Cardiac muscle cell (in vitro differentiated cells and primary cell): Measurements from ENCODE around the gene FNDC1. TPM values are rescaled to one million over a fixed set of nuclear protein-coding genes. Genes with fewer than 3 reads are reported as not detected.

Experiments
- DNase-seq, 2 donors: peaks; one replicate each; pipeline versions ENCODE4 v3.0.0 to v3.0.0-alpha.2; 2010 to 2017; ENCODE audit warnings: low read depth in 1 of 2, low spot score in 1 of 2
- H3K27ac ChIP-seq: fragments of 200-600 bp; sonication (generic); 2 replicates; pipeline ENCODE4 v1.5.1; 2016
- H3K27me3 ChIP-seq: fragments of 200-600 bp; sonication (generic); 2 replicates; pipeline ENCODE4 v1.6.0; 2016; ENCODE audit warnings: control low read depth
- H3K36me3 ChIP-seq: fragments of 200-600 bp; sonication (generic); 2 replicates; pipeline ENCODE4 v1.5.1; 2016; ENCODE audit warnings: control low read depth
- H3K4me1 ChIP-seq: fragments of 200-600 bp; sonication (generic); 2 replicates; pipeline ENCODE4 v1.8.1; 2017; ENCODE audit warnings: low read depth, mild to moderate bottlenecking, mixed run types
- H3K4me3 ChIP-seq: fragments of 200-600 bp; sonication (generic); 2 replicates; pipeline ENCODE4 v1.5.1; 2016; ENCODE audit warnings: mild to moderate bottlenecking
- H3K9me3 ChIP-seq: fragments of 200-600 bp; sonication (generic); 2 replicates; pipeline ENCODE4 v1.5.1; 2017; ENCODE audit warnings: low read depth, mild to moderate bottlenecking, control low read depth
- polyA plus RNA-seq: library from polyadenylated mRNA; unstranded; fragments of >200 nt; fragmentation: Nextera tagmentation; extraction: Ambion mirVana; gene quantifications from 2 replicates; pipeline ENCODE4 v1.2.1, GENCODE V29; 2016
- total RNA-seq: library from RNA; depleted of rRNA; stranded (reverse); fragments of >200 nt; gene quantifications from 2 replicates; pipeline ENCODE4 v1.2.3, GENCODE V29; 2016
- TF ChIP-seq, protein P1 (sequence below): IDR thresholded peaks from 2 replicates; pipeline ENCODE4 v1.5.1; 2012; ENCODE audit warnings: low read depth, mild to moderate bottlenecking, low read length

FNDC1 gene
- total and polyA plus RNA-seq, 2 experiments from 2014 or later = 0.30 TPM; not detected in 1

DNA sequence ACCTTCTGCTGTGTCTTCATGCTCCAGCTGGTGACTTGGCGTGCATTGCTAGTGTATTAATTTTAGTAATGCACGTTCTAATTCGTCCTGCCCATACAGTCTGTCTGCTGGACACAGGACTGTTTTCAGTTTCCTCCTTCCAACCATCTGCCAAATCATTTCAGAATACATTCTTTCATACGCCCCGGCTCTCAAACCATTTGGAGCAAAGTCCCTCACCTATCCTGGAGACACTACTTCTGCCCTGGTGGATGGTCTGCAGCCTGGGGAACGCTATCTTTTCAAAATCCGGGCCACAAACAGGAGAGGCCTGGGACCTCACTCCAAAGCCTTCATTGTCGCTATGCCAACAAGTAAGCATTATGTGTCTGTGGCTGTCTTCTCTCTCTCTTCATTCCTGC, 60.5 kb downstream of the FNDC1 start:
- H3K4me1 ChIP-seq = no peaks in the 10 kb centered on the region
- peaks cover 32% of the 10 kb centered on the region for H3K27me3 ChIP-seq
- no peaks in the 10 kb centered on the region for H3K9me3 ChIP-seq
- no peak for DNase-seq
- no peak overlapping the region for H3K4me3 ChIP-seq
- TF ChIP-seq, protein P1, sequence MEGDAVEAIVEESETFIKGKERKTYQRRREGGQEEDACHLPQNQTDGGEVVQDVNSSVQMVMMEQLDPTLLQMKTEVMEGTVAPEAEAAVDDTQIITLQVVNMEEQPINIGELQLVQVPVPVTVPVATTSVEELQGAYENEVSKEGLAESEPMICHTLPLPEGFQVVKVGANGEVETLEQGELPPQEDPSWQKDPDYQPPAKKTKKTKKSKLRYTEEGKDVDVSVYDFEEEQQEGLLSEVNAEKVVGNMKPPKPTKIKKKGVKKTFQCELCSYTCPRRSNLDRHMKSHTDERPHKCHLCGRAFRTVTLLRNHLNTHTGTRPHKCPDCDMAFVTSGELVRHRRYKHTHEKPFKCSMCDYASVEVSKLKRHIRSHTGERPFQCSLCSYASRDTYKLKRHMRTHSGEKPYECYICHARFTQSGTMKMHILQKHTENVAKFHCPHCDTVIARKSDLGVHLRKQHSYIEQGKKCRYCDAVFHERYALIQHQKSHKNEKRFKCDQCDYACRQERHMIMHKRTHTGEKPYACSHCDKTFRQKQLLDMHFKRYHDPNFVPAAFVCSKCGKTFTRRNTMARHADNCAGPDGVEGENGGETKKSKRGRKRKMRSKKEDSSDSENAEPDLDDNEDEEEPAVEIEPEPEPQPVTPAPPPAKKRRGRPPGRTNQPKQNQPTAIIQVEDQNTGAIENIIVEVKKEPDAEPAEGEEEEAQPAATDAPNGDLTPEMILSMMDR = no peak
- H3K27ac ChIP-seq = no peak overlapping the region
- no peaks in the 10 kb centered on the region for H3K36me3 ChIP-seq

DNA sequence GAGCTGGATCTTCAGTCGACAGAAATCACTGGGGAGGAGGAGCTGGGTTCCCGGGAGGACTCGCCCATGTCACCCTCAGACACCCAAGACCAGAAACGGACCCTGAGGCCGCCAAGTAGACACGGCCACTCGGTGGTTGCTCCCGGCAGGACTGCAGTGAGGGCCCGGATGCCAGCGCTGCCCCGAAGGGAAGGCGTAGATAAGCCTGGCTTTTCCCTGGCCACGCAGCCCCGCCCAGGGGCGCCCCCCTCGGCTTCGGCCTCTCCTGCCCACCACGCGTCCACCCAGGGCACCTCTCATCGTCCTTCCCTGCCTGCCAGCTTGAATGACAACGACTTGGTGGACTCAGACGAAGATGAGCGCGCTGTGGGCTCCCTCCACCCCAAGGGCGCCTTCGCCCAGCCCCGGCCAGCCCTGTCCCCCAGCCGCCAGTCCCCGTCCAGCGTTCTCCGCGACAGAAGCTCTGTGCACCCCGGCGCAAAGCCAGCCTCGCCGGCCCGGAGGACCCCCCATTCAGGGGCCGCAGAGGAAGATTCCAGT, 63.0 kb downstream of the FNDC1 start:
- TF ChIP-seq, protein P1 = no peak
- no peak overlapping the region for H3K27ac ChIP-seq
- no peaks in the 10 kb centered on the region for H3K4me1 ChIP-seq
- H3K36me3 ChIP-seq = no peaks in the 10 kb centered on the region
- no peaks in the 10 kb centered on the region for H3K9me3 ChIP-seq
- peaks cover 47% of the 10 kb centered on the region for H3K27me3 ChIP-seq
- DNase-seq = no peak
- H3K4me3 ChIP-seq = no peak overlapping the region

DNA sequence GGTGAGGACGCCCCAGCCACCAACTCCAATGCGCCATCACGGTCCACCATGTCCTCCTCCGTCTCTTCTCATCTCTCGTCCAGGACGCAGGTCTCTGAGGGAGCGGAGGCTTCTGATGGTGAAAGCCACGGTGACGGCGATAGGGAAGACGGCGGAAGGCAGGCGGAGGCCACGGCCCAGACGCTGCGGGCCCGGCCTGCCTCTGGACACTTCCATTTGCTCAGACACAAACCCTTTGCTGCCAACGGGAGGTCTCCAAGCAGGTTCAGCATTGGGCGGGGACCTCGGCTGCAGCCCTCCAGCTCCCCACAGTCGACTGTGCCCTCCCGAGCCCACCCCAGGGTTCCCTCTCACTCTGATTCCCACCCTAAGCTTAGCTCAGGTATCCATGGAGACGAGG, 63.6 kb downstream of the FNDC1 start:
- Histone ChIP-seq H3K36me3 (no peaks in the 10 kb centered on the region), H3K27me3 (peaks cover 47% of the 10 kb centered on the region), H3K9me3 (no peaks in the 10 kb centered on the region), H3K4me1 (no peaks in the 10 kb centered on the region), H3K27ac (no peak overlapping the region), H3K4me3 (no peak overlapping the region)
- no peak for DNase-seq
- TF ChIP-seq, protein P1 = no peak

DNA sequence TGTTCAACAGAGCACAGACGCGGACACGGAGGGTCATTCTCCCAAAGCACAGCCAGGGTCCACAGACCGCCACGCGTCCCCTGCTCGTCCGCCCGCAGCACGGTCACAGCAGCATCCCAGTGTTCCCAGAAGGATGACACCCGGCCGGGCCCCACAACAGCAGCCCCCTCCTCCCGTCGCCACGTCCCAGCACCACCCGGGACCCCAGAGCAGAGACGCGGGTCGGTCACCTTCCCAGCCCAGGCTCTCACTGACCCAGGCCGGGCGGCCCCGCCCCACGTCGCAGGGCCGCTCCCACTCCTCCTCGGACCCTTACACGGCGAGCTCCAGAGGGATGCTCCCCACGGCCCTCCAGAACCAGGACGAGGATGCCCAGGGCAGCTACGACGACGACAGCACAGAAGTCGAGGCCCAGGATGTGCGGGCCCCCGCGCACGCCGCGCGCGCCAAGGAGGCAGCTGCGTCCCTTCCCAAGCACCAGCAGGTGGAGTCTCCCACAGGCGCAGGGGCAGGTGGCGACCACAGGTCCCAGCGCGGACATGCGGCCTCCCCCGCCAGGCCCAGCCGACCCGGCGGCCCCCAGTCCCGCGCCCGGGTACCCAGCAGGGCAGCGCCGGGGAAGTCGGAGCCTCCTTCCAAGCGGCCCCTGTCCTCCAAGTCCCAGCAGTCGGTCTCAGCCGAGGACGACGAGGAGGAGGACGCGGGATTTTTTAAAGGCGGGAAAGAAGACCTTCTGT, 64.3 kb downstream of the FNDC1 start:
- no peak for DNase-seq
- Histone ChIP-seq H3K27ac (no peak overlapping the region), H3K9me3 (no peaks in the 10 kb centered on the region), H3K4me3 (no peak overlapping the region), H3K27me3 (peaks cover 47% of the 10 kb centered on the region), H3K4me1 (no peaks in the 10 kb centered on the region), H3K36me3 (no peaks in the 10 kb centered on the region)
- TF ChIP-seq, protein P1 = no peak

- no peaks in the 10 kb centered on the region for H3K36me3 ChIP-seq
- no peaks in the 10 kb centered on the region for H3K9me3 ChIP-seq
- no peak overlapping the region for H3K27ac ChIP-seq
- TF ChIP-seq, protein P1 = no peak
- H3K4me1 ChIP-seq = no peaks in the 10 kb centered on the region
- no peak overlapping the region for H3K4me3 ChIP-seq
- H3K27me3 ChIP-seq = peaks cover 47% of the 10 kb centered on the region
- DNase-seq = no peak
Measured at GRCh38 chr6:159234102-159234553, 64.9 kb downstream of the FNDC1 start.
